ENCODE data around the gene LINC01488. TPM values are rescaled to one million over a fixed set of nuclear protein-coding genes. Genes with fewer than 3 reads are reported as not detected.

Gene LINC01488
- polyA plus RNA-seq, 1 of the 3 experiments (the other 2 are of a cell fraction) = not detected

GRCh38 chr11:69524991-69525411 lies 43.5 kb downstream of the LINC01488 start (continued):
- no peak for TF ChIP-seq CTCF (IDR thresholded peaks at IDR 0.05)
- no peak for TF ChIP-seq RCOR1 (IDR thresholded peaks at IDR 0.05; ENCODE audit: low read length)
- TF ChIP-seq CHD2 (IDR thresholded peaks at IDR 0.05; ENCODE audit: low read length, partially characterized antibody) = no peak
- no peak for TF ChIP-seq JUND (IDR thresholded peaks at IDR 0.05)

GRCh38 chr11:69525516-69526452 lies 44.3 kb downstream of the LINC01488 start:
- no peak overlapping the region for H3K4me3 ChIP-seq (ENCODE audit: low read depth in 2 of 2, low read length in 1 of 2)
- H3K9me3 ChIP-seq = no peaks in the 10 kb centered on the region
- H3K79me2 ChIP-seq (ENCODE audit: insufficient read depth) = no peaks in the 10 kb centered on the region
- ChIA-PET CTCF (no interaction called here), POLR2A (no interaction called here)
- H3K9ac ChIP-seq = no peak overlapping the region
- no peak overlapping the region for H3K27ac ChIP-seq (ENCODE audit: low read depth in 2 of 2, low read length in 1 of 2)
- TF ChIP-seq NRF1 (IDR thresholded peaks at IDR 0.05; ENCODE audit: low read depth, low read length) (no peak), REST (IDR thresholded peaks at IDR 0.05; ENCODE audit: low read depth, low read length) (no peak), EZH2phosphoT487 (IDR thresholded peaks at IDR 0.05; ENCODE audit: borderline replicate concordance, low read depth) (no peak), MAX (IDR thresholded peaks at IDR 0.05; ENCODE audit: low read depth) (no peak), TEAD4 (IDR thresholded peaks at IDR 0.05; ENCODE audit: borderline replicate concordance, insufficient read depth) (no peak), SIN3A (IDR thresholded peaks at IDR 0.05; ENCODE audit: borderline replicate concordance, low read depth, low read length) (no peak), SMC3 (IDR thresholded peaks at IDR 0.05; ENCODE audit: low read depth, low read length) (no peak), TCF12 (IDR thresholded peaks at IDR 0.05) (no peak), USF2 (IDR thresholded peaks at IDR 0.05; ENCODE audit: borderline replicate concordance, low read depth, low read length) (no peak), RAD21 (IDR thresholded peaks at IDR 0.05; ENCODE audit: low read length) (no peak), FOXJ3 (CRISPR knock-in tag; IDR thresholded peaks at IDR 0.05) (no peak), GATA2 (CRISPR knock-in tag; IDR thresholded peaks at IDR 0.05) (no peak), ELF1 (IDR thresholded peaks at IDR 0.05) (no peak), FOXM1 (IDR thresholded peaks at IDR 0.05; ENCODE audit: low read depth) (no peak), NFIC (IDR thresholded peaks at IDR 0.05; ENCODE audit: borderline replicate concordance) (no peak), RCOR1 (IDR thresholded peaks at IDR 0.05; ENCODE audit: low read length) (no peak)
- H2AFZ ChIP-seq (ENCODE audit: low read depth) = no peak overlapping the region
- H4K20me1 ChIP-seq (ENCODE audit: insufficient read depth) = no peaks in the 10 kb centered on the region
- no peaks in the 10 kb centered on the region for H3K9me2 ChIP-seq
- no peaks in the 10 kb centered on the region for H3K36me3 ChIP-seq (replicated peaks in 1 of 2; ENCODE audit: control insufficient read depth in 1 of 2, insufficient read depth in 2 of 2, low read length in 1 of 2)
- peaks cover 0 to 7% of the 10 kb centered on the region in 2 experiments; a peak in 1 of 4 replicates for H3K4me1 ChIP-seq (ENCODE audit: control insufficient read depth in 1 of 2, insufficient read depth in 2 of 2, low read depth in 1 of 2, low read length in 1 of 2)
- no peaks in the 10 kb centered on the region for H3F3A ChIP-seq (replicated peaks; ENCODE audit: insufficient read depth)
- DNase-seq = no peak
- no peak overlapping the region for H3K4me2 ChIP-seq
- WGBS (ENCODE audit: low lambda C conversion rate) = 81% methylated on average over 16 of the region's 19 CpGs
- no peaks in the 10 kb centered on the region for H3K27me3 ChIP-seq (ENCODE audit: insufficient read depth)
